HepG2 (cell line): ENCODE results near the gene SLC38A4.

Source experiments
- FOXM1 ChIP-seq: sonication (generic); formaldehyde crosslinking; IDR thresholded peaks from 2 replicates; pipeline ENCODE4 v1.5.0; 2020; ENCODE audit warnings: missing genetic modification reagents
- MAFF ChIP-seq: IDR thresholded peaks from 2 replicates; pipeline ENCODE4 v1.6.1; 2011; ENCODE audit warnings: low read depth, low read length, improper control_type of control experiment
- SP2 ChIP-seq: sonication (generic); formaldehyde crosslinking; IDR thresholded peaks from 2 replicates; pipeline ENCODE4 v1.5.1; 2020; ENCODE audit warnings: mild to moderate bottlenecking, missing genetic modification reagents

- TF ChIP-seq SP2 (CRISPR knock-in tag): no peak
- TF ChIP-seq FOXM1 (CRISPR knock-in tag): no peak
- TF ChIP-seq MAFF: no peak
These were observed 31.1 kb downstream of the SLC38A4 start for GRCh38 chr12:46794593-46795190.
